GM21528 (cell line): Measurements from ENCODE around the gene LRRC59.
"Not testable (repeated sequence)": the region's sequence is repeated elsewhere in the genome, so short reads cannot be mapped to it uniquely, and the experiment has no call there.

Experiments used
- ATAC-seq: cut with Tn5 transposase; IDR thresholded peaks from one replicate; pipeline ENCODE4 v1.9.1; 2021; ENCODE audit warnings: mild to moderate bottlenecking, moderate library complexity; ENCODE audit not compliant: unreplicated experiment, low FRiP score

The LRRC59 gene

GRCh38 chr17:50348522-50349242 is 48.6 kb downstream of the LRRC59 start:
- no peak for ATAC-seq

DNA sequence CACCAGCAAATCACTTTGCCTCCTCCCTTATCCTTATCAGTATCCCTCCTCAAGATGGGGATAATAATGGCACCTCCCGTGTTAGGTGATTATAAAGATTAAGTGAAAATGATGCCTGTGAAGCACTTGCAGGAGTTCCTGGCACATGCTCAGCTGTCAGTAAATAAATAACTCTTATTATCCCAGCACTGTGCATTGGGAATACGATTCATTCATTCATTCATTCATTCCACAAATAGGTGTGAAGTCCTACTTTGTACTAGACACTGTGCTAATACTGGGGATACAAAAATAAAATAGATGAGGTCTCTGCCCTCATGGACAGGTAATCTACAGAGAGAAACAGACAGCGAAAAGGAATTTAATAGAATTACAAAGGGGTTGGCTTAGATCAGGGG is 49.4 kb downstream of the LRRC59 start:
- ATAC-seq: no peak

DNA sequence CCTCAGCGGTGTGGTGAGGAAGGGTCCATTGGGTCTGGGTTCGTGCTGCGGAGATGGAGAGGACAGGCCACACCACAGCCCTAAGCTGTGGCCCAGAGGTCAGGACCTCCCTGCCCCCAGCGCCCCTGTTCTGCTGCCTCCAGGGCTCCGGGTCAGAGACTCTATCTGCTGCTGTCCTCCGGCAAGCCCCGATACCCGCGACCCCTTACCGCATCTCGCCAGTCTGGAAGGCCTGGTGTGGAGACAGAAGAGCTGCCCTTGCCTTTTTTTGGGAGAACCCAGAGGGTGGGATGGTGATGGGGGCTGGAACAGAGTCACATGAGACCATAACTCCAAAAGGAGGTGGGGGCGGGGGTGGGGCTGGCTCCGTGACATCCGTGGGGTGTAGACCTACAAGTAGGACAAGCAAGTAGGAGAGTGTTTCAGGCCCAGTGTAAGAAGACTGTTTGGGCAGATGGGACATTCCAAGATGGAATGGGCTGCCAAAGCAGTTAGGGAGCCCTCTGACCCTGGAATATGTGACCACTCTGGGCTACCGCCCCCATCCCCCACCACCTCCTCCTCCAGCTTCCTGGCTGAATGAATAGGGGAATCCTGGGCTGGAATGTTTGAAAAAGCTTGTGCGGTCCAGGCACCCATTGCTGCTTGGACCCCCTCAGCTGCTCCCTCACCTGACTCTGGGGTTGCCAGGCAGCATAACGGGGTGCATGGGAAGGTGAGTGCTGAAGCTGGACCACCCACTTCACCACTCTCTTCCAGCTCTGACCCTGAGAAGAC is 50.0 kb downstream of the LRRC59 start:
- no peak for ATAC-seq

- peak; percentile 55 for ATAC-seq
These were observed 50.8 kb downstream of the LRRC59 start for GRCh38 chr17:50346313-50347116.

- peak; percentile 79 for ATAC-seq
These were observed 51.7 kb downstream of the LRRC59 start, which contains the start of gene XYLT2 for GRCh38 chr17:50345432-50346312. TSS of gene XYLT2 (plus strand) at chr17:50346126. CDS start at chr17:50346141, 15 bp downstream.

GRCh38 chr17:50344731-50345365 is 52.5 kb downstream of the LRRC59 start:
- ATAC-seq: no peak

DNA sequence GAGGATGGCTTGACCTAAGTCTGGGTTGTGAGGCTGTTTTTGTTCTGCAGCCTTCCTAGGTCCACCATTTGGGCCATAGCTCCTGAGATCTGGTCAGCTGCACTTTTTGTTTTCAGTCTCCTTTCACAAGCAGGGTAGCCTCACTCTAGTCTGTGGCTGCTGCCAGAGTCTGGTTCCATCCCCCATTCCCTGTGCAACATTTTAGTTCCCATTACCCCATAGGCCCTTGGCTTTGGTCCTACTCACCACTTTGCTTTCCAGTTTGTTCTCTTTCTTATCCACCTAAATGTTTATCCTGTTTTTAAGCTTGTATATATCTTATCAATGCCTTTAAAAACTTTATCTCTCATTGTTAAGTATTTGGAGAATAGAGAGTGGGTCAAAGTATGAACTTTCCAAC is 57.9 kb downstream of the LRRC59 start:
- no peak for ATAC-seq

- no peak for ATAC-seq
These were observed 58.7 kb downstream of the LRRC59 start for GRCh38 chr17:50338645-50339044.

- no peak for ATAC-seq
These were observed 59.4 kb downstream of the LRRC59 start for GRCh38 chr17:50337956-50338355.

DNA sequence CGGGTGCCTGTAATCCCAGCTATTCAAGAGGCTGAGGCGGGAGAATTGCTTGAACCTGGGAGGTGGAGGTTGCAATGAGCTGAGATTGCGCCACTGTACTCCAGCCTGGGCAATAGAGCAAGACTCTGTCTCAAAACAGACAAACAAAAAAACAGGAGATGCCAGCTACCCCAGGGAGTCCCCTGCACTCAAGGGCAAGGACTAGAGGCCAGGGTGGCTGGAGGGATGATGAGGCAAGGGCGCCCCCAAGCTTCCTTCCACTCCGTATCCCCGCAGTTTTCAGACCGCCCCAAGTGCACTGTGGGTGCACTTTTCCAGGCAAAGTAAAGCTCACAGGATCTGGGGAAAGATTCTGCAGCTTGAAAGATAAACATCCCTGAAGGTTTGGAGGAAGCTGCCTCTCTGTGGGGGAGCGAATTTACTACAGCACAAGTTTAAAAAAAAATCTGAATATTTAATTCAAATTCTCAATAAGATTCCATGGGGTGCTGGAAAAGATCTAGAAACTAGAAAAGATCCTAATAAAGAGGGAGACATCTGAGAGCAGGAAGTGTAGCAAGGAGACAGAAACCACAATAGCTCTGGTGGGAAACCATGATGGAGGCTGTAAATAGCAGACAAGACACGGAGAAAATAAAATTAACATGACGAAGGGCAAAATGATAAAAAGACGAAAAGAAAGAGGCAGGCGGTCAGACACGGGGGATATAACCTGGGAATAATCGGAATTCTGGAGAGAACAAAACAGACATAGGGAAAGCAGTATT is 63.8 kb downstream of the LRRC59 start:
- ATAC-seq: not testable (repeated sequence)

- no peak for ATAC-seq
These were observed 65.1 kb downstream of the LRRC59 start for GRCh38 chr17:50332196-50332595.
